Liver (tissue), 9 donors: ENCODE data around the gene ASCL2. TPM values are rescaled to one million over a fixed set of nuclear protein-coding genes. Genes with fewer than 3 reads are reported as not detected.

Experiments used
- DNase-seq: peaks from one replicate; pipeline ENCODE4 v3.0.0-alpha.2; 2017; ENCODE audit warnings: low spot score
- H3K27ac ChIP-seq, 2 donors: one replicate each; pipeline ENCODE4 v1.7.0; 2013; ENCODE audit warnings: inconsistent platforms in 2 of 2, low read length in 2 of 2, control low read depth in 1 of 2, low read depth in 1 of 2, mild to moderate bottlenecking in 1 of 2
- H3K27me3 ChIP-seq, 4 donors: one replicate each; pipeline versions ENCODE4 v1.6.1 to v1.7.0; 2013; ENCODE audit warnings: low read length in 3 of 4, inconsistent platforms in 1 of 4, mild to moderate bottlenecking in 1 of 4, moderate library complexity in 1 of 4; ENCODE audit not compliant: control insufficient read depth in 4 of 4, insufficient read depth in 4 of 4
- H3K36me3 ChIP-seq, 4 donors: one replicate each; pipeline versions ENCODE4 v1.6.1 to v1.7.0; 2013; ENCODE audit warnings: low read length in 3 of 4, mild to moderate bottlenecking in 3 of 4, low read depth in 1 of 4, moderate library complexity in 1 of 4; ENCODE audit not compliant: control insufficient read depth in 4 of 4, insufficient read depth in 3 of 4
- H3K4me1 ChIP-seq, 4 donors: one replicate each; pipeline versions ENCODE4 v1.6.1 to v1.7.0; 2013; ENCODE audit warnings: low read length in 3 of 4, mild to moderate bottlenecking in 3 of 4, moderate library complexity in 1 of 4; ENCODE audit not compliant: control insufficient read depth in 4 of 4, insufficient read depth in 4 of 4
- H3K4me3 ChIP-seq, 3 donors: one replicate each; pipeline versions ENCODE4 v1.6.1 to v1.7.0; 2013; ENCODE audit warnings: low read length in 3 of 3, control low read depth in 1 of 3, low read depth in 1 of 3, mild to moderate bottlenecking in 1 of 3
- H3K9ac ChIP-seq, 2 donors: one replicate each; pipeline ENCODE4 v1.7.0; 2013; ENCODE audit warnings: low read length in 2 of 2, mild to moderate bottlenecking in 2 of 2, moderate library complexity in 2 of 2, control low read depth in 1 of 2, low read depth in 1 of 2
- H3K9me3 ChIP-seq, 4 donors: one replicate each; pipeline versions ENCODE4 v1.6.1 to v1.7.0; 2013; ENCODE audit warnings: low read length in 3 of 4; ENCODE audit not compliant: control insufficient read depth in 4 of 4
- CTCF ChIP-seq: fragments of 150-350 bp; IDR thresholded peaks from 2 replicates; pipeline ENCODE4 v1.5.1; 2017; ENCODE audit warnings: improper control_type of control experiment, low read depth, low read length; ENCODE audit not compliant: missing input control
- EGR1 ChIP-seq, 2 donors: IDR thresholded peaks; 2 replicates each; pipeline ENCODE4 v1.6.1; 2016 to 2018; ENCODE audit warnings: antibody characterized with exemption in 2 of 2, low read depth in 2 of 2
- FOXA1 ChIP-seq: IDR thresholded peaks from 2 replicates; pipeline ENCODE4 v1.6.1; 2016; ENCODE audit warnings: antibody characterized with exemption
- FOXA2 ChIP-seq: IDR thresholded peaks from 2 replicates; pipeline ENCODE4 v1.6.1; 2016; ENCODE audit warnings: antibody characterized with exemption
- GABPA ChIP-seq, 2 donors: IDR thresholded peaks in 1 of 2; conservative IDR thresholded peaks in 1 of 2; 2 replicates each; pipeline ENCODE4 v1.6.1; 2016; ENCODE audit warnings: antibody characterized with exemption in 2 of 2, mild to moderate bottlenecking in 1 of 2, moderate library complexity in 1 of 2
- HNF4A ChIP-seq, 2 donors: conservative IDR thresholded peaks; 2 replicates each; pipeline ENCODE4 v1.6.1; 2016; ENCODE audit warnings: antibody characterized with exemption in 2 of 2, mild to moderate bottlenecking in 2 of 2
- HNF4G ChIP-seq: IDR thresholded peaks from 2 replicates; pipeline ENCODE4 v1.6.1; 2016; ENCODE audit warnings: antibody characterized with exemption
- JUND ChIP-seq, 2 donors: IDR thresholded peaks; 2 replicates each; pipeline ENCODE4 v1.6.1; 2016; ENCODE audit warnings: antibody characterized with exemption in 2 of 2
- NR2F2 ChIP-seq: IDR thresholded peaks from 2 replicates; pipeline ENCODE4 v1.6.1; 2016; ENCODE audit warnings: antibody characterized with exemption
- RAD21 ChIP-seq, 2 donors: IDR thresholded peaks; 2 replicates each; pipeline ENCODE4 v1.6.1; 2016; ENCODE audit warnings: antibody characterized with exemption in 2 of 2, mild to moderate bottlenecking in 2 of 2
- REST ChIP-seq: IDR thresholded peaks from 2 replicates; pipeline ENCODE4 v1.6.1; 2016; ENCODE audit warnings: antibody characterized with exemption, mild to moderate bottlenecking
- SP1 ChIP-seq: IDR thresholded peaks from 2 replicates; pipeline ENCODE4 v1.6.1; 2018; ENCODE audit warnings: antibody characterized with exemption, mild to moderate bottlenecking
- TAF1 ChIP-seq: conservative IDR thresholded peaks from 2 replicates; pipeline ENCODE4 v1.6.1; 2016; ENCODE audit warnings: antibody characterized with exemption, mild to moderate bottlenecking
- YY1 ChIP-seq: IDR thresholded peaks from 2 replicates; pipeline ENCODE4 v1.6.1; 2016; ENCODE audit warnings: antibody characterized with exemption, mild to moderate bottlenecking
- WGBS: extraction: QIAGEN DNeasy Blood & Tissue Kit; methylation state at CpG from one replicate; pipeline ENCODE4 v1.1.7; 2013; 5-methylcytosine and 5-hydroxymethylcytosine counted together
- polyA plus RNA-seq, 2 donors: library from polyadenylated mRNA; stranded (reverse) in 1 of 2; unstranded in 1 of 2; fragments of 200-250 nt in 1 of 2; fragments of >200 nt in 1 of 2; fragmentation: Nextera tagmentation in 1 of 2; extraction: Ambion mirVana in 1 of 2; gene quantifications; one replicate each; pipeline versions ENCODE4 v1.2.1 to v1.2.3, GENCODE V29; 2013 to 2015
- total RNA-seq, 2 donors: library from RNA; depleted of rRNA; stranded (reverse); fragments of >200 nt; gene quantifications; one replicate each; pipeline ENCODE4 v1.2.3, GENCODE V29; 2014
- TF ChIP-seq, protein P1 (sequence below): IDR thresholded peaks from 2 replicates; pipeline ENCODE4 v1.6.1; 2016; ENCODE audit warnings: antibody characterized with exemption
- TF ChIP-seq, protein P2 (sequence below): IDR thresholded peaks from 2 replicates; pipeline ENCODE4 v1.6.1; 2016; ENCODE audit warnings: antibody characterized with exemption
- donor health status: healthy.
- donor health status: healthy.
- donor health status: healthy.
- donor health status: healthy.
- donor health status: healthy.

Gene ASCL2
- total and polyA plus RNA-seq, 4 donors: 0.17 to 0.47 (median 0.32) TPM

- H3K9me3 ChIP-seq: no peaks in the 10 kb centered on the region
- no peak overlapping the region for H3K4me3 ChIP-seq
- H3K36me3 ChIP-seq: no peaks in the 10 kb centered on the region
- peak; percentile 1 for DNase-seq
- WGBS: 85% methylated on average over 12 of the region's 12 CpGs
- H3K27me3 ChIP-seq: peaks cover 2 to 27% (median 2%) of the 10 kb centered on the region in 4 donors
- TF ChIP-seq RAD21 (IDR thresholded peaks at IDR 0.05): no peak
- no peak for TF ChIP-seq FOXA2
- TF ChIP-seq HNF4A (conservative IDR thresholded peaks at IDR 0.05): no peak
- TF ChIP-seq, protein P1, sequence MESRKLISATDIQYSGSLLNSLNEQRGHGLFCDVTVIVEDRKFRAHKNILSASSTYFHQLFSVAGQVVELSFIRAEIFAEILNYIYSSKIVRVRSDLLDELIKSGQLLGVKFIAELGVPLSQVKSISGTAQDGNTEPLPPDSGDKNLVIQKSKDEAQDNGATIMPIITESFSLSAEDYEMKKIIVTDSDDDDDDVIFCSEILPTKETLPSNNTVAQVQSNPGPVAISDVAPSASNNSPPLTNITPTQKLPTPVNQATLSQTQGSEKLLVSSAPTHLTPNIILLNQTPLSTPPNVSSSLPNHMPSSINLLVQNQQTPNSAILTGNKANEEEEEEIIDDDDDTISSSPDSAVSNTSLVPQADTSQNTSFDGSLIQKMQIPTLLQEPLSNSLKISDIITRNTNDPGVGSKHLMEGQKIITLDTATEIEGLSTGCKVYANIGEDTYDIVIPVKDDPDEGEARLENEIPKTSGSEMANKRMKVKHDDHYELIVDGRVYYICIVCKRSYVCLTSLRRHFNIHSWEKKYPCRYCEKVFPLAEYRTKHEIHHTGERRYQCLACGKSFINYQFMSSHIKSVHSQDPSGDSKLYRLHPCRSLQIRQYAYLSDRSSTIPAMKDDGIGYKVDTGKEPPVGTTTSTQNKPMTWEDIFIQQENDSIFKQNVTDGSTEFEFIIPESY: no peak
- no peak for TF ChIP-seq REST
- TF ChIP-seq SP1: no peak
- no peak for TF ChIP-seq HNF4G
- TF ChIP-seq FOXA1: no peak
- TF ChIP-seq YY1: no peak
- no peak for TF ChIP-seq NR2F2
- no peak for TF ChIP-seq EGR1 (IDR thresholded peaks at IDR 0.05; ENCODE audit: low read depth in 2 of 2)
- TF ChIP-seq TAF1: no peak
- TF ChIP-seq, protein P2, sequence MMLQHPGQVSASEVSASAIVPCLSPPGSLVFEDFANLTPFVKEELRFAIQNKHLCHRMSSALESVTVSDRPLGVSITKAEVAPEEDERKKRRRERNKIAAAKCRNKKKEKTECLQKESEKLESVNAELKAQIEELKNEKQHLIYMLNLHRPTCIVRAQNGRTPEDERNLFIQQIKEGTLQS: no peak
- no peak for TF ChIP-seq GABPA (IDR thresholded peaks at IDR 0.05 in 1 of 2, conservative IDR thresholded peaks at IDR 0.05 in 1 of 2)
- TF ChIP-seq CTCF: no peak
- peaks cover 4 to 21% (median 13%) of the 10 kb centered on the region in 4 donors for H3K4me1 ChIP-seq
- H3K9ac ChIP-seq: no peak overlapping the region
- H3K27ac ChIP-seq: no peak overlapping the region
These were observed 3.4 kb upstream of the ASCL2 start for GRCh38 chr11:2273771-2274170.

DNA sequence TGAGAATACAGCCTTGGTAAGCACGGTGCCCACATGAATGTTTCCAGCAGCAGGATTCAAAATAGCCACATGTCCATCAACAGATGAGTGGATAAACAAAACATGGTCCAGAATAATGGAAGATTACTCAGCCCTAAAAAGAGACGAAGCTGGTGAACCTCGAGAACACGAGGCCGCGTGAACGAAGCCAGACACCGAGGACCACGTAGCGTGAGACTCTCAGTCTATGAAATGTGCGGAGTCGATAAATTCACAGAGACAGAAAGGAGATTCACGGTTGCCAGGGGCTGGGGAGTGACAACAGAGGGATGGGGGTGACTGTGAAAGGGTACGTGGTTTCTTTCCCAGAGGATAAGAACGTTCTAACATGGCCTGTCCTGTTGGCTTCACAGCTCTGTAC is 2.9 kb upstream of the ASCL2 start:
- H3K9me3 ChIP-seq: no peaks in the 10 kb centered on the region
- H3K4me1 ChIP-seq: peaks cover 5 to 25% (median 14%) of the 10 kb centered on the region in 4 donors
- DNase-seq: peak; percentile 22
- no peak overlapping the region for H3K9ac ChIP-seq
- H3K36me3 ChIP-seq: no peaks in the 10 kb centered on the region
- no peak overlapping the region for H3K27ac ChIP-seq
- peaks cover 2 to 27% (median 2%) of the 10 kb centered on the region in 4 donors for H3K27me3 ChIP-seq
- TF ChIP-seq FOXA2 (no peak), JUND (IDR thresholded peaks at IDR 0.05) (no peak), SP1 (no peak), EGR1 (IDR thresholded peaks at IDR 0.05; ENCODE audit: low read depth in 2 of 2) (no peak)
- WGBS: 91% methylated on average over 15 of the region's 15 CpGs
- no peak overlapping the region for H3K4me3 ChIP-seq
